ENCODE measurements around the gene CYP4B1. TPM values are rescaled to one million over a fixed set of nuclear protein-coding genes. Genes with fewer than 3 reads are reported as not detected.

The CYP4B1 gene
- total and polyA plus RNA-seq, 2 donors (not counting 1 experiment from before 2014, with no cell fraction given) = not detected

DNA sequence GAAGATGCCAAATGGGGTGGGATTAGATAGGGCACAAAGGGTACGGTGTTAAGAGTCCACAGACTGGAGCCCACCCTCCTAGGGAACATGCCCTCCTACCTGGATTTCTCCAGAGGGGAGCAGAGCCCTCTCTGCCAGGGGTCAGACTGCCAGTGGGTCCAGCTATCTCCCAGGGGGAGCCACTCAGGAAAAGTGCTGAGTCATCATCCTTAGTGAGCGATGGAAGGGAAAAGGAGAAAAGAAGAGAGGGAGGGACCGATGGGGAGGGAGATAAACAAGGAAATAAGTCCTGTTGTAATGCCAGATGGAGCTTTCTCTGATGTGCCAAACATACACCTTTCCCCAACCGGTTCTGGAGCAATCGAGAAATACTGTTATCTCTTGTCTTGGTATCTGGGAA lies 30.4 kb upstream of the CYP4B1 start:
- peaks cover 3 to 34% (median 29%) of the 10 kb centered on the region in 3 donors for H3K9me3 ChIP-seq (ENCODE audit: control extremely low read depth in 1 of 3, control insufficient read depth in 2 of 3, insufficient read depth in 1 of 3, low read length in 2 of 3)
- no peak for ATAC-seq (ENCODE audit: low read depth)
- intact Hi-C loops (cut with micrococcal nuclease) = no loop called here
- Mint-ChIP-seq H3K9me3 (ENCODE audit: insufficient read depth) (peaks cover 16% of the 10 kb centered on the region), H3K4me1 (no peaks in the 10 kb centered on the region), H3K4me3 (no peak overlapping the region), H3K27ac (no peak overlapping the region), H3K27me3 (peaks cover 22% of the 10 kb centered on the region)
- H3K27ac ChIP-seq (ENCODE audit: low read length in 2 of 2) = no peak overlapping the region
- no peaks in the 10 kb centered on the region for H3K36me3 ChIP-seq (replicated peaks in 1 of 2; ENCODE audit: control extremely low read depth in 1 of 2, control insufficient read depth in 1 of 2, extremely low read depth in 1 of 2, insufficient read depth in 2 of 2, low read length in 1 of 2)
- CTCF ChIA-PET = no interaction called here
- no peaks in the 10 kb centered on the region for H3K79me2 ChIP-seq (ENCODE audit: control insufficient read depth, insufficient read depth, low read length)
- no peak overlapping the region for H2AFZ ChIP-seq (ENCODE audit: insufficient read depth, low read depth, low read length, poor library complexity, severe bottlenecking)
- POLR2A ChIA-PET = no interaction called here
- H3K27me3 ChIP-seq (replicated peaks in 1 of 4; ENCODE audit: control extremely low read depth in 1 of 4, control insufficient read depth in 3 of 4, insufficient read depth in 4 of 4, low read length in 3 of 4) = peaks cover 0 to 18% (median 2%) of the 10 kb centered on the region in 4 experiments
- H3K4me2 ChIP-seq (replicated peaks; ENCODE audit: low read depth, low read length, poor library complexity, severe bottlenecking) = no peak overlapping the region
- H3K4me3 ChIP-seq (ENCODE audit: control extremely low read depth in 1 of 5, extremely low read depth in 1 of 5, insufficient read depth in 1 of 5, low read depth in 2 of 5, low read length in 4 of 5) = no peak overlapping the region
- H3K9ac ChIP-seq (ENCODE audit: low read length) = no peak overlapping the region
- H3K4me1 ChIP-seq (ENCODE audit: control insufficient read depth in 2 of 2, insufficient read depth in 2 of 2, low read length in 2 of 2) = no peaks in the 10 kb centered on the region
- TF ChIP-seq, protein P1, sequence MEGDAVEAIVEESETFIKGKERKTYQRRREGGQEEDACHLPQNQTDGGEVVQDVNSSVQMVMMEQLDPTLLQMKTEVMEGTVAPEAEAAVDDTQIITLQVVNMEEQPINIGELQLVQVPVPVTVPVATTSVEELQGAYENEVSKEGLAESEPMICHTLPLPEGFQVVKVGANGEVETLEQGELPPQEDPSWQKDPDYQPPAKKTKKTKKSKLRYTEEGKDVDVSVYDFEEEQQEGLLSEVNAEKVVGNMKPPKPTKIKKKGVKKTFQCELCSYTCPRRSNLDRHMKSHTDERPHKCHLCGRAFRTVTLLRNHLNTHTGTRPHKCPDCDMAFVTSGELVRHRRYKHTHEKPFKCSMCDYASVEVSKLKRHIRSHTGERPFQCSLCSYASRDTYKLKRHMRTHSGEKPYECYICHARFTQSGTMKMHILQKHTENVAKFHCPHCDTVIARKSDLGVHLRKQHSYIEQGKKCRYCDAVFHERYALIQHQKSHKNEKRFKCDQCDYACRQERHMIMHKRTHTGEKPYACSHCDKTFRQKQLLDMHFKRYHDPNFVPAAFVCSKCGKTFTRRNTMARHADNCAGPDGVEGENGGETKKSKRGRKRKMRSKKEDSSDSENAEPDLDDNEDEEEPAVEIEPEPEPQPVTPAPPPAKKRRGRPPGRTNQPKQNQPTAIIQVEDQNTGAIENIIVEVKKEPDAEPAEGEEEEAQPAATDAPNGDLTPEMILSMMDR (IDR thresholded peaks at IDR 0.05) = no peak
- TF ChIP-seq EZH2 (IDR thresholded peaks at IDR 0.05; ENCODE audit: borderline replicate concordance, insufficient read depth, low read depth, low read length, poor library complexity, severe bottlenecking) = no peak
- no peaks in the 10 kb centered on the region for H4K20me1 ChIP-seq (ENCODE audit: control insufficient read depth, insufficient read depth, low read length, poor library complexity, severe bottlenecking)
- DNase-seq = no peak
- WGBS (ENCODE audit: insufficient coverage) = 100% methylated on average over 1 of the region's 5 CpGs

DNA sequence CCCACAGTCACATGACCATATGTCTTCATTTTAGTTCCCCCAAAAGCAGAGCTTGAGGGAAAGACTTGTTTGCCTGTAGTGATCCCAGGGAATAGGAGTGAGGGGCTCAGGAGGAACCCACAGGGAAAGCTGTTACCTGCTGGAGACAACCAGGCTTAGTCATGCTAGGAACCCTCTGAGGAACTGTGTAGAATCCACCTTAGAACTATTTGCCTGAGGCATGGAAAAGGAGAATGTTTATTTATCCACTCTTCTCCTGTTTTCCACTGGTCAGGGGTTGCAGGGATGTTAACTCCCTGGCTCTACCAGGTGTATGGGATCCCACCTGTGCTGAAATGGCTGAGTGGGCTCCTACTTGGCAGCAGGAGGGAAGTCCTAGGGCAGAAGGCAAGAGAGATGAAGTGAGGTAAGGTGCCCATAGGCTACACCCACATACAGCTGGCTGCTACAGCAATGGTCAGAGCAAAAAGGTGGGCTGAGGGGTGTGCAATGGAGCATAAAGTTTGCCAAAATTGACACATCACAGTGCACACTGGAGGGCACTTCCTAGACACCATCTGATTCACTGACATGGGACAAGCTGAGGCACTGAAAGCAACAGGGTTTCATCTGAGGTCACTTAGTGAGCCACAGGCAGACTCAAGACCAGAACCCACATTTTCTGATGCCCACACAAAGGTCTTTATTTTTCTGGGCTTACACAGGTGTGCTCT lies 29.7 kb upstream of the CYP4B1 start:
- no peak overlapping the region for H3K9ac ChIP-seq (ENCODE audit: low read length)
- ChIA-PET POLR2A (no interaction called here), CTCF (no interaction called here)
- no peak overlapping the region for H3K4me3 ChIP-seq (ENCODE audit: control extremely low read depth in 1 of 5, extremely low read depth in 1 of 5, insufficient read depth in 1 of 5, low read depth in 2 of 5, low read length in 4 of 5)
- H3K36me3 ChIP-seq (replicated peaks in 1 of 2; ENCODE audit: control extremely low read depth in 1 of 2, control insufficient read depth in 1 of 2, extremely low read depth in 1 of 2, insufficient read depth in 2 of 2, low read length in 1 of 2) = no peaks in the 10 kb centered on the region
- intact Hi-C loops (cut with micrococcal nuclease) = no loop called here
- H3K4me2 ChIP-seq (replicated peaks; ENCODE audit: low read depth, low read length, poor library complexity, severe bottlenecking) = no peak overlapping the region
- no peak overlapping the region for H2AFZ ChIP-seq (ENCODE audit: insufficient read depth, low read depth, low read length, poor library complexity, severe bottlenecking)
- Mint-ChIP-seq H3K4me1 (no peaks in the 10 kb centered on the region), H3K4me3 (no peak overlapping the region), H3K9me3 (ENCODE audit: insufficient read depth) (peaks cover 16% of the 10 kb centered on the region), H3K27me3 (peaks cover 18% of the 10 kb centered on the region), H3K27ac (no peak overlapping the region)
- H3K27me3 ChIP-seq (replicated peaks in 1 of 4; ENCODE audit: control extremely low read depth in 1 of 4, control insufficient read depth in 3 of 4, insufficient read depth in 4 of 4, low read length in 3 of 4) = peaks cover 0 to 14% (median 1%) of the 10 kb centered on the region in 4 experiments
- no peaks in the 10 kb centered on the region for H3K79me2 ChIP-seq (ENCODE audit: control insufficient read depth, insufficient read depth, low read length)
- peaks cover 3 to 37% (median 29%) of the 10 kb centered on the region in 3 donors for H3K9me3 ChIP-seq (ENCODE audit: control extremely low read depth in 1 of 3, control insufficient read depth in 2 of 3, insufficient read depth in 1 of 3, low read length in 2 of 3)
- H4K20me1 ChIP-seq (ENCODE audit: control insufficient read depth, insufficient read depth, low read length, poor library complexity, severe bottlenecking) = no peaks in the 10 kb centered on the region
- TF ChIP-seq EZH2 (IDR thresholded peaks at IDR 0.05; ENCODE audit: borderline replicate concordance, insufficient read depth, low read depth, low read length, poor library complexity, severe bottlenecking) = no peak
- TF ChIP-seq, protein P1 (IDR thresholded peaks at IDR 0.05) = no peak
- no peak for ATAC-seq (ENCODE audit: low read depth)
- no peaks in the 10 kb centered on the region for H3K4me1 ChIP-seq (ENCODE audit: control insufficient read depth in 2 of 2, insufficient read depth in 2 of 2, low read length in 2 of 2)
- H3K27ac ChIP-seq (ENCODE audit: low read length in 2 of 2) = no peak overlapping the region
- no peak for DNase-seq
